IMR-90 (cell line): ENCODE results near the gene GSG1L. TPM values are rescaled to one million over a fixed set of nuclear protein-coding genes. Genes with fewer than 3 reads are reported as not detected.

ENCODE experiments used
- ATAC-seq: fragments of 200-7000 bp; cut with Tn5 transposase; 2 replicates; pipeline ENCODE4 v1.9.1; 2020; ENCODE audit warnings: low read depth, mild to moderate bottlenecking, moderate library complexity
- BruUV-seq: library from RNA; stranded (reverse); fragments of 400-500 nt; replicated peaks from 2 replicates; lab custom pipeline; 2021; lab: Mats Ljungman, UMichigan
- CTCF ChIA-PET: fragments of 300-600 bp; formaldehyde crosslinking; extraction: SDS; loops from one replicate; lab custom pipeline; 2021; ENCODE audit warnings: antibody characterized with exemption; lab: Yijun Ruan, JAX
- POLR2A ChIA-PET: fragments of 300-600 bp; sonication (Branson Sonifier 250); formaldehyde crosslinking; loops from one replicate; lab custom pipeline; 2022; ENCODE audit warnings: antibody characterized with exemption; ENCODE audit not compliant: unreplicated experiment; lab: Charles Lee
- DNase-seq: peaks from one replicate; pipeline ENCODE4 v3.0.0; 2013
- H2AFZ ChIP-seq: replicated peaks from 2 replicates; pipeline ENCODE3; 2013; ENCODE audit warnings: low read length, mild to moderate bottlenecking; ENCODE audit not compliant: poor library complexity
- H2AK5ac ChIP-seq: 2 replicates; pipeline ENCODE4 v1.6.1; 2013; ENCODE audit warnings: low read depth, low read length, inconsistent platforms
- H2AK9ac ChIP-seq: replicated peaks from 2 replicates; pipeline ENCODE3; 2013; ENCODE audit warnings: mild to moderate bottlenecking, low read depth, low read length, moderate library complexity; ENCODE audit not compliant: poor library complexity
- H2BK120ac ChIP-seq: 2 replicates; pipeline ENCODE4 v1.6.1; 2013; ENCODE audit warnings: low read depth, low read length, inconsistent platforms
- H2BK15ac ChIP-seq: 3 replicates; pipeline ENCODE4 v1.6.1; 2013; ENCODE audit warnings: low read depth, low read length, inconsistent platforms
- H2BK20ac ChIP-seq: 2 replicates; pipeline ENCODE4 v1.6.1; 2013; ENCODE audit warnings: low read depth, mild to moderate bottlenecking, inconsistent platforms, low read length, moderate library complexity
- H2BK5ac ChIP-seq: 2 replicates; pipeline ENCODE4 v1.6.1; 2013; ENCODE audit warnings: mild to moderate bottlenecking, low read depth, low read length, inconsistent platforms; ENCODE audit not compliant: poor library complexity, severe bottlenecking
- H3K14ac ChIP-seq: replicated peaks from 2 replicates; pipeline ENCODE4 v1.6.1; 2013; ENCODE audit warnings: low read depth, low read length, inconsistent platforms
- H3K18ac ChIP-seq: 2 replicates; pipeline ENCODE4 v1.6.1; 2013; ENCODE audit warnings: low read depth, low read length, control low read depth
- H3K23ac ChIP-seq: 2 replicates; pipeline ENCODE4 v1.6.1; 2013; ENCODE audit warnings: low read depth, low read length, inconsistent platforms
- H3K27ac ChIP-seq: 2 replicates; pipeline ENCODE4 v1.5.1; 2013; ENCODE audit warnings: mild to moderate bottlenecking, control low read depth, low read length; ENCODE audit not compliant: insufficient read depth
- H3K27me3 ChIP-seq: 2 replicates; pipeline ENCODE4 v1.6.1; 2013; ENCODE audit warnings: low read length; ENCODE audit not compliant: control insufficient read depth, insufficient read depth
- H3K36me3 ChIP-seq: 2 replicates; pipeline ENCODE4 v1.6.1; 2013; ENCODE audit warnings: low read length, mixed read lengths; ENCODE audit not compliant: control insufficient read depth, insufficient read depth
- H3K4ac ChIP-seq: 2 replicates; pipeline ENCODE4 v1.6.1; 2013; ENCODE audit warnings: low read depth, low read length, inconsistent platforms
- H3K4me1 ChIP-seq: 2 replicates; pipeline ENCODE4 v1.6.1; 2013; ENCODE audit warnings: low read length, mixed read lengths; ENCODE audit not compliant: control insufficient read depth, insufficient read depth
- H3K4me2 ChIP-seq: 2 replicates; pipeline ENCODE4 v1.6.1; 2013; ENCODE audit warnings: low read depth, mild to moderate bottlenecking, control low read depth, low read length, moderate library complexity
- H3K4me3 ChIP-seq: 2 replicates; pipeline ENCODE4 v1.5.1; 2013; ENCODE audit warnings: low read depth, mild to moderate bottlenecking, control low read depth, low read length, moderate library complexity; ENCODE audit not compliant: insufficient read depth
- H3K56ac ChIP-seq: 2 replicates; pipeline ENCODE4 v1.6.1; 2013; ENCODE audit warnings: low read length, inconsistent platforms; ENCODE audit not compliant: insufficient read depth; ENCODE audit errors: extremely low read depth
- H3K79me1 ChIP-seq, 2 experiments: 2 replicates each; pipeline ENCODE4 v1.6.1; 2013; ENCODE audit warnings: low read length in 2 of 2, inconsistent platforms in 1 of 2, low read depth in 1 of 2
- H3K9ac ChIP-seq: 2 replicates; pipeline ENCODE4 v1.6.1; 2013; ENCODE audit warnings: low read depth, low read length, control low read depth
- H3K9me1 ChIP-seq: 2 replicates; pipeline ENCODE4 v1.6.1; 2013; ENCODE audit warnings: low read length, inconsistent platforms; ENCODE audit not compliant: insufficient read depth
- H3K9me3 ChIP-seq: 2 replicates; pipeline ENCODE4 v1.6.1; 2013; ENCODE audit warnings: low read length; ENCODE audit not compliant: control insufficient read depth, insufficient read depth
- H4K20me1 ChIP-seq: 2 replicates; pipeline ENCODE4 v1.6.1; 2013; ENCODE audit warnings: low read length, inconsistent platforms; ENCODE audit not compliant: insufficient read depth
- H4K5ac ChIP-seq: 2 replicates; pipeline ENCODE4 v1.6.1; 2013; ENCODE audit warnings: mild to moderate bottlenecking, low read depth, low read length, control low read depth
- H4K8ac ChIP-seq, 2 experiments: 2 replicates each; pipeline ENCODE4 v1.6.1; 2013; ENCODE audit warnings: low read depth in 2 of 2, low read length in 2 of 2, control low read depth in 1 of 2, inconsistent platforms in 1 of 2
- H4K91ac ChIP-seq: 2 replicates; pipeline ENCODE4 v1.6.1; 2013; ENCODE audit warnings: low read depth, low read length, inconsistent platforms; ENCODE audit not compliant: insufficient read depth
- POLR2A ChIP-seq: IDR thresholded peaks from 2 replicates; pipeline ENCODE4 v1.6.1; 2012; ENCODE audit warnings: mild to moderate bottlenecking, low read depth, low read length
- WGBS, 2 experiments: methylation state at CpG; one replicate each; pipeline versions ENCODE4 v1.1.5 to v1.1.7; 2013; ENCODE audit warnings: missing lambda C conversion rate in 2 of 2; ENCODE audit not compliant: insufficient read length in 1 of 2; ENCODE audit errors: extremely low coverage in 2 of 2; 5-methylcytosine and 5-hydroxymethylcytosine counted together
- dilution Hi-C: fragments of 300-500 bp; cut with HindIII; formaldehyde crosslinking; loops from one replicate; pipeline ENCODE4 v1.14.3; 2018; ENCODE audit warnings: low sequenced_read_pairs; ENCODE audit not compliant: unreplicated experiment
- in situ Hi-C: fragments of 300-500 bp; cut with MboI; formaldehyde crosslinking; loops from 3 replicates; pipeline ENCODE4 v1.14.3; 2019; ENCODE audit warnings: low sequenced_read_pairs, inconsistent platforms, mixed read lengths
- intact Hi-C: fragments of 100-400 bp; cut with micrococcal nuclease; formaldehyde crosslinking; loops from 2 replicates; pipeline ENCODE4 v1.10.0; 2022
- polyA plus RNA-seq, 3 experiments: library from polyadenylated mRNA; depleted of rRNA; stranded (reverse); fragments of >200 nt; gene quantifications; 2 replicates each; pipeline ENCODE4 v1.2.3, GENCODE V29; 2012; ENCODE audit warnings: low replicate concordance in 1 of 3
- total RNA-seq: library from RNA; depleted of rRNA; stranded (reverse); fragments of >200 nt; gene quantifications from 2 replicates; pipeline ENCODE4 v1.2.3, GENCODE V29; 2012

Gene GSG1L
- total and polyA plus RNA-seq, 2 of the 4 experiments (the other 2 are of a cell fraction): not detected

DNA sequence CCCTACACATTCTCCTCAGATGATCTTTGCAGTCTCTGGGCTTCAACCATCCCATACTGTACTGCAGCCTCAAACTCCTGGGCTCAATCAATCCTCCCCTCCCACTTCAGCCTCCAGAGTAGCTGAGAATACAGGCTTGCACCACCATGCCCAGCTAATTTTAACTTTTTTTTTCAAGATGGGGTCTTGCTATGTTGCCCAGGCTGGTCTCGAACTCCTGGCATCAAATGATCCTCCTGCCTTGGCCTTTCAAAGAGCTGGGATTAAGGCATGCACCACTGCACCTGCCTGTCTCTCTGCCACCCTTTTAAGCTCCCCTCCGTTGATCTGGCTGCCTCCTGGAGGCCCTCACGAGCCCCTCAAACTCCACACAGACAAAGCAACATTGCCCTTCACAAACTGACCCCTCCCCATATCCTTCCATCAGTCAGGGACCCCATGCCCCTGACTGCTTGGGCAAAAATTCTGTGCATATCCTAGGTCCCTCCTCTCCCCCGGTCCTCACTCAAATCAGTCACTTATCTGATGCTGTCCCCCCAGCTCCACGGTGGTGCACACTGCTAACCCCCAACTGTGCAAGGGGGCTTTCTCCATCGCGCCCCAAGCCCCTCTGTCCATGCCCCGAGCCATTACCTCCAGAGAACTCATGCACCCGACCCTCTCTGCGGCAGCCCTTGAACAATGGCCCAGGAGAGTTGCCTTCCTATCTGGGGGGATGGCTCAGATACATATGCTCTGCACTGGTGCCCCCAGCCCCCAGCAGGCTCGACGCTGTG is 260.7 kb downstream of the GSG1L start:
- in situ Hi-C loops: no loop called here
- H3K27ac ChIP-seq: no peak overlapping the region
- H2BK15ac ChIP-seq: no peak overlapping the region
- no peaks in the 10 kb centered on the region for H3K9me1 ChIP-seq
- H3K14ac ChIP-seq: no peak overlapping the region
- H3K4me2 ChIP-seq: no peak overlapping the region
- no peaks in the 10 kb centered on the region for H3K4me1 ChIP-seq
- H2BK20ac ChIP-seq: no peak overlapping the region
- no TSS peak for BruUV-seq
- intact Hi-C loops: no loop called here
- no peaks in the 10 kb centered on the region for H3K79me1 ChIP-seq
- H3K23ac ChIP-seq: no peak overlapping the region
- H2AK5ac ChIP-seq: no peak overlapping the region
- H2AK9ac ChIP-seq: no peak overlapping the region
- H3K9ac ChIP-seq: no peak overlapping the region
- ChIA-PET POLR2A (no interaction called here), CTCF (interaction anchor here (0.6 kb wide), 1 partner anchor 257 kb away, joined by 5 read pairs; no protein-coding TSS in a partner anchor)
- no peaks in the 10 kb centered on the region for H4K20me1 ChIP-seq
- H2BK5ac ChIP-seq: no peak overlapping the region
- TF ChIP-seq POLR2A: no peak
- H4K8ac ChIP-seq: no peak overlapping the region
- no peak overlapping the region for H4K5ac ChIP-seq
- ATAC-seq (no peak), DNase-seq (no peak)
- H4K91ac ChIP-seq: no peak overlapping the region
- H2AFZ ChIP-seq: no peak overlapping the region
- H3K36me3 ChIP-seq: no peaks in the 10 kb centered on the region
- no peak overlapping the region for H3K18ac ChIP-seq
- no peaks in the 10 kb centered on the region for H3K9me3 ChIP-seq
- H2BK120ac ChIP-seq: no peak overlapping the region
- H3K27me3 ChIP-seq: peaks cover 35% of the 10 kb centered on the region
- H3K56ac ChIP-seq: no peak overlapping the region
- no peak overlapping the region for H3K4ac ChIP-seq
- dilution Hi-C loops: no loop called here
- 53% methylated on average over 2 of the region's 12 CpGs; no CpG with 5 or more reads in 1 of the 2 experiments for WGBS, 2 experiments
- H3K4me3 ChIP-seq: no peak overlapping the region
